ENCODE results near the gene NOS1AP.

NOS1AP gene

GRCh38 chr1:162206300-162206699 lies 136.8 kb downstream of the NOS1AP start:
- TF ChIP-seq TAF1 (IDR thresholded peaks at IDR 0.05; ENCODE audit: low read depth, low read length) (no peak), SPI1 (IDR thresholded peaks at IDR 0.05; ENCODE audit: low read depth, low read length) (no peak), POU2F2 (IDR thresholded peaks at IDR 0.05; ENCODE audit: low read depth, low read length) (no peak), PAX5 (IDR thresholded peaks at IDR 0.05; ENCODE audit: insufficient read depth, low read length, severe bottlenecking) (no peak)
- DNase-seq (ENCODE audit: insufficient read length, low spot score) (no peak), FAIRE-seq (no peak)

GRCh38 chr1:162206749-162207635 lies 137.5 kb downstream of the NOS1AP start:
- TF ChIP-seq PAX5 (IDR thresholded peaks at IDR 0.05; ENCODE audit: insufficient read depth, low read length, severe bottlenecking) (no peak), SPI1 (IDR thresholded peaks at IDR 0.05; ENCODE audit: low read depth, low read length) (no peak), TAF1 (IDR thresholded peaks at IDR 0.05; ENCODE audit: low read depth, low read length) (no peak), POLR2A (IDR thresholded peaks at IDR 0.05; ENCODE audit: low read depth, low read length) (no peak), POLR2AphosphoS5 (IDR thresholded peaks at IDR 0.05; ENCODE audit: low read depth, low read length) (no peak), POU2F2 (IDR thresholded peaks at IDR 0.05; ENCODE audit: low read depth, low read length) (no peak)
- DNase-seq (ENCODE audit: insufficient read length, low spot score) (no peak), FAIRE-seq (no peak)

- FAIRE-seq (no peak), DNase-seq (ENCODE audit: insufficient read length, low spot score) (no peak)
- no peak for TF ChIP-seq PAX5 (IDR thresholded peaks at IDR 0.05; ENCODE audit: insufficient read depth, low read length, severe bottlenecking)
- TF ChIP-seq TAF1 (IDR thresholded peaks at IDR 0.05; ENCODE audit: low read depth, low read length), result no peak
- TF ChIP-seq POLR2AphosphoS5 (IDR thresholded peaks at IDR 0.05; ENCODE audit: low read depth, low read length), result no peak
- no peak for TF ChIP-seq SPI1 (IDR thresholded peaks at IDR 0.05; ENCODE audit: low read depth, low read length)
- TF ChIP-seq POLR2A (IDR thresholded peaks at IDR 0.05; ENCODE audit: low read depth, low read length), result no peak
- TF ChIP-seq POU2F2 (IDR thresholded peaks at IDR 0.05; ENCODE audit: low read depth, low read length), result no peak
Observed at GRCh38 chr1:162207862-162208261, 138.4 kb downstream of the NOS1AP start.

GRCh38 chr1:162210196-162210595 lies 140.7 kb downstream of the NOS1AP start:
- no peak for FAIRE-seq
- TF ChIP-seq POLR2AphosphoS5 (IDR thresholded peaks at IDR 0.05; ENCODE audit: low read depth, low read length), result no peak
- DNase-seq (ENCODE audit: insufficient read length, low spot score), result no peak

GRCh38 chr1:162212713-162213112 lies 143.2 kb downstream of the NOS1AP start:
- TF ChIP-seq POLR2AphosphoS5 (IDR thresholded peaks at IDR 0.05; ENCODE audit: low read depth, low read length), result no peak
- no peak for TF ChIP-seq SPI1 (IDR thresholded peaks at IDR 0.05; ENCODE audit: low read depth, low read length)
- no peak for TF ChIP-seq POLR2A (IDR thresholded peaks at IDR 0.05; ENCODE audit: low read depth, low read length)
- no peak for TF ChIP-seq POU2F2 (IDR thresholded peaks at IDR 0.05; ENCODE audit: low read depth, low read length)
- TF ChIP-seq TAF1 (IDR thresholded peaks at IDR 0.05; ENCODE audit: low read depth, low read length), result no peak
- TF ChIP-seq PAX5 (IDR thresholded peaks at IDR 0.05; ENCODE audit: insufficient read depth, low read length, severe bottlenecking), result no peak
- no peak for FAIRE-seq

GRCh38 chr1:162213281-162213912 lies 143.9 kb downstream of the NOS1AP start:
- no peak for TF ChIP-seq SPI1 (IDR thresholded peaks at IDR 0.05; ENCODE audit: low read depth, low read length)
- no peak for TF ChIP-seq POU2F2 (IDR thresholded peaks at IDR 0.05; ENCODE audit: low read depth, low read length)
- no peak for TF ChIP-seq PAX5 (IDR thresholded peaks at IDR 0.05; ENCODE audit: insufficient read depth, low read length, severe bottlenecking)
- no peak for TF ChIP-seq POLR2A (IDR thresholded peaks at IDR 0.05; ENCODE audit: low read depth, low read length)
- no peak for TF ChIP-seq POLR2AphosphoS5 (IDR thresholded peaks at IDR 0.05; ENCODE audit: low read depth, low read length)
- no peak for TF ChIP-seq TAF1 (IDR thresholded peaks at IDR 0.05; ENCODE audit: low read depth, low read length)
- DNase-seq (ENCODE audit: insufficient read length, low spot score), result no peak
- FAIRE-seq, result no peak

More at GRCh38 chr1:162212713-162213112, 143.2 kb downstream of the NOS1AP start:
- no peak for DNase-seq (ENCODE audit: insufficient read length, low spot score)

- no peak for DNase-seq (ENCODE audit: insufficient read length, low spot score)
- FAIRE-seq, result no peak
- TF ChIP-seq SPI1 (IDR thresholded peaks at IDR 0.05; ENCODE audit: low read depth, low read length), result no peak
- TF ChIP-seq PAX5 (IDR thresholded peaks at IDR 0.05; ENCODE audit: insufficient read depth, low read length, severe bottlenecking), result no peak
- no peak for TF ChIP-seq POLR2AphosphoS5 (IDR thresholded peaks at IDR 0.05; ENCODE audit: low read depth, low read length)
- TF ChIP-seq POU2F2 (IDR thresholded peaks at IDR 0.05; ENCODE audit: low read depth, low read length), result no peak
- no peak for TF ChIP-seq TAF1 (IDR thresholded peaks at IDR 0.05; ENCODE audit: low read depth, low read length)
- no peak for TF ChIP-seq POLR2A (IDR thresholded peaks at IDR 0.05; ENCODE audit: low read depth, low read length)
Observed at GRCh38 chr1:162214202-162214601, 144.7 kb downstream of the NOS1AP start.

- TF ChIP-seq PAX5 (IDR thresholded peaks at IDR 0.05; ENCODE audit: insufficient read depth, low read length, severe bottlenecking) (no peak), SPI1 (IDR thresholded peaks at IDR 0.05; ENCODE audit: low read depth, low read length) (no peak), POLR2AphosphoS5 (IDR thresholded peaks at IDR 0.05; ENCODE audit: low read depth, low read length) (no peak), POU2F2 (IDR thresholded peaks at IDR 0.05; ENCODE audit: low read depth, low read length) (no peak), TAF1 (IDR thresholded peaks at IDR 0.05; ENCODE audit: low read depth, low read length) (no peak), POLR2A (IDR thresholded peaks at IDR 0.05; ENCODE audit: low read depth, low read length) (no peak)
- FAIRE-seq, result no peak
- no peak for DNase-seq (ENCODE audit: insufficient read length, low spot score)
Observed at GRCh38 chr1:162215902-162216301, 146.4 kb downstream of the NOS1AP start.

- no peak for DNase-seq (ENCODE audit: insufficient read length, low spot score)
- TF ChIP-seq PAX5 (IDR thresholded peaks at IDR 0.05; ENCODE audit: insufficient read depth, low read length, severe bottlenecking) (no peak), POLR2AphosphoS5 (IDR thresholded peaks at IDR 0.05; ENCODE audit: low read depth, low read length) (no peak), POLR2A (IDR thresholded peaks at IDR 0.05; ENCODE audit: low read depth, low read length) (no peak), POU2F2 (IDR thresholded peaks at IDR 0.05; ENCODE audit: low read depth, low read length) (no peak), SPI1 (IDR thresholded peaks at IDR 0.05; ENCODE audit: low read depth, low read length) (no peak), TAF1 (IDR thresholded peaks at IDR 0.05; ENCODE audit: low read depth, low read length) (no peak)
- FAIRE-seq, result no peak
Observed at GRCh38 chr1:162216604-162217003, 147.1 kb downstream of the NOS1AP start.
